OCI-LY7 (cell line): ENCODE results near the gene CD86.

Source experiments
- CTCF ChIP-seq: fragments of 200-600 bp; sonication (generic); conservative IDR thresholded peaks from 2 replicates; pipeline ENCODE4 v1.5.1; 2014; ENCODE audit warnings: mild to moderate bottlenecking, antibody characterized with exemption, low read length, moderate library complexity, mixed read lengths
- EZH2phosphoT487 ChIP-seq: fragments of 200-600 bp; sonication (generic); IDR thresholded peaks from 2 replicates; pipeline ENCODE4 v1.6.1; 2018; ENCODE audit warnings: low read depth, borderline replicate concordance, mild to moderate bottlenecking, mixed run types, antibody characterized with exemption, low read length, moderate library complexity, mixed read lengths

DNA sequence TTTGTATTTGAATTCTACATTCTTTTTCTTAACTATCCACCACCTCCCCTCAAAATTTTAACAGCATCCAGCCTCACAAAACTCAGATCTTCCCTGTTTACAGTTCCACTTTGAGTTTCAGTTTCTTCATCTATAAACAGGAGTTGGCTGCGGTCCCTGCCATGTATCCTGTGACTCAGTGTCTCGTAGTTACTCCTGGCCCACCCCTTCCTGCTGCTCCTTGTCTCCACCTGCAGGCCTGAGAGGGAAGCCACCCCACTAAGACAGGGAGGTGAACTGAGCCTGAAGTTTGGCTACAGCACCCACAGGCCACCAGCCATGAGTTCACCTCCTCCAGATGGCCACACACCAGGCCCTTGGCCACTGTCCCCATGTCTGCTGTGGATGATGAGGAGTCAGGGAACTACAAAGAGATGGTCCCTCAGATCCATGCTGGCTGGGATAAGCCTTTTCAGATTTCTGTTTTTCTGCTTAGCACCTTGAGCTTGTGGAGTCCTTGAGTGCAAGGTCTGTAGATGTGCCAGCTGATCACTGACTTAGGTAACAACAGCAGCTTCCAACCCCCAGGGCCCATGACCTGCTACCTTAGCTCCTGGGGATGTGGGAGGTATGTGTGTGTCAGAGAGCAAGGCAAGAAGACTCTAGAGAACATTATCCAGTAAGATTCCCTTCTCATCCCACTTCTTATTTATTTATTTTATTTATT is 37.5 kb downstream of the CD86 start:
- peak; percentile 87 for TF ChIP-seq CTCF
- TF ChIP-seq EZH2phosphoT487: no peak
